Neural cell (in vitro differentiated cells): ENCODE data around the gene PBRM1. TPM values are rescaled to one million over a fixed set of nuclear protein-coding genes. Genes with fewer than 3 reads are reported as not detected.

Source experiments
- H2AFZ ChIP-seq: fragments of 200-600, 300-800 bp; sonication (generic), shearing (Covaris generic); 2 replicates; pipeline ENCODE4 v1.6.0; 2014; ENCODE audit warnings: low read depth, mild to moderate bottlenecking, antibody characterized with exemption, low read length, moderate library complexity
- H3F3A ChIP-seq: fragments of 200-600 bp; shearing (Covaris generic); 2 replicates; pipeline ENCODE4 v1.6.1; 2016; ENCODE audit warnings: mild to moderate bottlenecking, moderate library complexity, mixed read lengths, antibody characterized with exemption, low read length; ENCODE audit not compliant: insufficient read depth, poor library complexity, severe bottlenecking
- H3K27ac ChIP-seq: fragments of 200-600, 300-800 bp; sonication (generic), shearing (Covaris generic); 2 replicates; pipeline ENCODE4 v1.5.1; 2014; ENCODE audit warnings: mild to moderate bottlenecking, low read length, moderate library complexity
- H3K27me3 ChIP-seq: fragments of 300-800, 200-600 bp; sonication (generic), shearing (Covaris generic); 2 replicates; pipeline ENCODE4 v1.6.0; 2014; ENCODE audit warnings: mild to moderate bottlenecking, low read depth, low read length, moderate library complexity; ENCODE audit not compliant: insufficient read depth
- H3K36me3 ChIP-seq: fragments of 300-800, 200-600 bp; sonication (generic), shearing (Covaris generic); 2 replicates; pipeline ENCODE4 v1.5.1; 2014; ENCODE audit warnings: mild to moderate bottlenecking, antibody characterized with exemption, low read length, moderate library complexity; ENCODE audit not compliant: insufficient read depth
- H3K4me2 ChIP-seq: fragments of 300-800, 200-600 bp; sonication (generic), shearing (Covaris generic); 2 replicates; pipeline ENCODE4 v1.6.0; 2014; ENCODE audit warnings: mild to moderate bottlenecking, low read length
- H3K4me3 ChIP-seq: fragments of 300-800, 200-600 bp; sonication (generic), shearing (Covaris generic); 2 replicates; pipeline ENCODE4 v1.5.1; 2014; ENCODE audit warnings: mild to moderate bottlenecking, low read length, moderate library complexity
- H3K79me2 ChIP-seq: fragments of 200-600 bp; shearing (Covaris generic); replicated peaks from 2 replicates; pipeline ENCODE4 v1.6.0; 2014; ENCODE audit warnings: mild to moderate bottlenecking, low read length, moderate library complexity; ENCODE audit not compliant: insufficient read depth
- H3K9ac ChIP-seq: fragments of 300-800, 200-600 bp; sonication (generic), shearing (Covaris generic); 2 replicates; pipeline ENCODE4 v1.6.1; 2016; ENCODE audit warnings: mild to moderate bottlenecking, low read length, mixed read lengths
- H3K9me2 ChIP-seq: fragments of 200-600 bp; shearing (Covaris generic); 2 replicates; pipeline ENCODE4 v1.6.1; 2016; ENCODE audit warnings: mild to moderate bottlenecking, low read length, mixed read lengths; ENCODE audit not compliant: insufficient read depth
- H3K9me3 ChIP-seq: fragments of 200-600, 300-800 bp; sonication (generic), shearing (Covaris generic); 2 replicates; pipeline ENCODE4 v1.6.1; 2016; ENCODE audit warnings: mild to moderate bottlenecking, mixed run types, low read length, moderate library complexity, mixed read lengths
- H4K20me1 ChIP-seq: fragments of 200-600 bp; shearing (Covaris generic); 2 replicates; pipeline ENCODE4 v1.6.1; 2016; ENCODE audit warnings: mild to moderate bottlenecking, mixed run types; ENCODE audit not compliant: insufficient read depth
- EP300 ChIP-seq: fragments of 450-650 bp; conservative IDR thresholded peaks from 2 replicates; pipeline ENCODE4 v1.6.1; 2014; ENCODE audit warnings: antibody characterized with exemption, mild to moderate bottlenecking, moderate library complexity; ENCODE audit not compliant: poor library complexity, severe bottlenecking
- EZH2 ChIP-seq: fragments of 200-600, 300-800 bp; shearing (Covaris generic), sonication (generic); IDR thresholded peaks from 2 replicates; pipeline ENCODE4 v1.6.1; 2014; ENCODE audit warnings: antibody characterized with exemption, low read length, borderline replicate concordance, mild to moderate bottlenecking; ENCODE audit not compliant: insufficient read depth, poor library complexity, severe bottlenecking
- MXI1 ChIP-seq: fragments of 450-650 bp; conservative IDR thresholded peaks from 2 replicates; pipeline ENCODE4 v1.6.1; 2014; ENCODE audit warnings: antibody characterized with exemption, mild to moderate bottlenecking; ENCODE audit not compliant: poor library complexity, severe bottlenecking
- POLR2AphosphoS5 ChIP-seq: IDR thresholded peaks from 2 replicates; pipeline ENCODE4 v1.6.1; 2012
- RAD21 ChIP-seq: fragments of 450-650 bp; conservative IDR thresholded peaks from 2 replicates; pipeline ENCODE4 v1.6.1; 2014; ENCODE audit warnings: antibody characterized with exemption, mild to moderate bottlenecking, moderate library complexity
- SMC3 ChIP-seq: fragments of 450-650 bp; conservative IDR thresholded peaks from 2 replicates; pipeline ENCODE4 v1.6.1; 2014; ENCODE audit warnings: antibody characterized with exemption, mild to moderate bottlenecking, moderate library complexity; ENCODE audit not compliant: poor library complexity
- TAF1 ChIP-seq: IDR thresholded peaks from 2 replicates; pipeline ENCODE4 v1.6.1; 2012; ENCODE audit warnings: low read depth
- polyA plus RNA-seq: library from polyadenylated mRNA; depleted of rRNA; stranded (reverse); fragments of >200 nt; gene quantifications from 2 replicates; pipeline ENCODE4 v1.2.3, GENCODE V29; 2014
- TF ChIP-seq, protein P1 (sequence below): IDR thresholded peaks from 2 replicates; pipeline ENCODE4 v1.6.1; 2012; ENCODE audit warnings: borderline replicate concordance
- TF ChIP-seq, protein P2 (sequence below): fragments of 450-650 bp; IDR thresholded peaks from 2 replicates; pipeline ENCODE4 v1.5.1; 2014; ENCODE audit warnings: antibody characterized with exemption, mild to moderate bottlenecking, moderate library complexity; ENCODE audit not compliant: poor library complexity, severe bottlenecking

Gene PBRM1
- polyA plus RNA-seq, 1 donor from 2014 or later: 66.6 TPM

DNA sequence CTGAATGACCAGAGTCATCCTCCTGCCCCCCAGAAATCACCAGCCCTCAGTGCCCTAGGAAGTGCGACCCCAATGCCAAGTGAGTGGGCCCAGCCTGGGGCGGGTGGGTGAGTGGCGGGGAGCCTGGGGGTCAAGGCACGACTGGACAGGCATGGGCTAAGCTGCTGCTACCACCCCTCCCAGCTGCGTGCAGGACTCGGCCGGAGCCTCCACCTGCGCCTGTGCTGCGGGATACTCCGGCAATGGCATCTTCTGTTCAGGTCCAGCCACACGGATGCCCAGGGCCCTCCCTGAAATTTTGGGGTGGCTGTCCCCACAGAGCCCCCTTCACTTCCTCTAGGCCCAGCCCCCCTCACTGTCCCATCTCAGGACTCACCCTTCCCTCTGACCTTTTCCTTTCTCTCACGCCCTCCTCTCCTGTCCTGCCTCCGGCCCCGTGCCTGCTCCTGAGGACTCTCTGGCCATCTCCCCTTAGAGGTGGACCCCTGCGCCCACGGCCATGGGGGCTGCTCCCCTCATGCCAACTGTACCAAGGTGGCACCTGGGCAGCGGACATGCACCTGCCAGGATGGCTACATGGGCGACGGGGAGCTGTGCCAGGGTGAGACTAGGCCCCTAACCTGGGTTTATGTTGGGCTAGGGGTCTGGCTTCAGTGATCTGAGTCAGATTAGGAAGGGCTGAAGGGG, 169.1 kb downstream of the PBRM1 start:
- Histone ChIP-seq H3K79me2 (no peaks in the 10 kb centered on the region), H3K36me3 (no peaks in the 10 kb centered on the region), H3F3A (no peaks in the 10 kb centered on the region), H3K27ac (no peak overlapping the region), H2AFZ (no peak overlapping the region), H4K20me1 (no peaks in the 10 kb centered on the region), H3K9ac (no peak overlapping the region), H3K9me2 (no peaks in the 10 kb centered on the region), H3K4me2 (no peak overlapping the region), H3K4me3 (no peak overlapping the region), H3K27me3 (no peaks in the 10 kb centered on the region), H3K9me3 (no peaks in the 10 kb centered on the region)
- TF ChIP-seq, protein P1, sequence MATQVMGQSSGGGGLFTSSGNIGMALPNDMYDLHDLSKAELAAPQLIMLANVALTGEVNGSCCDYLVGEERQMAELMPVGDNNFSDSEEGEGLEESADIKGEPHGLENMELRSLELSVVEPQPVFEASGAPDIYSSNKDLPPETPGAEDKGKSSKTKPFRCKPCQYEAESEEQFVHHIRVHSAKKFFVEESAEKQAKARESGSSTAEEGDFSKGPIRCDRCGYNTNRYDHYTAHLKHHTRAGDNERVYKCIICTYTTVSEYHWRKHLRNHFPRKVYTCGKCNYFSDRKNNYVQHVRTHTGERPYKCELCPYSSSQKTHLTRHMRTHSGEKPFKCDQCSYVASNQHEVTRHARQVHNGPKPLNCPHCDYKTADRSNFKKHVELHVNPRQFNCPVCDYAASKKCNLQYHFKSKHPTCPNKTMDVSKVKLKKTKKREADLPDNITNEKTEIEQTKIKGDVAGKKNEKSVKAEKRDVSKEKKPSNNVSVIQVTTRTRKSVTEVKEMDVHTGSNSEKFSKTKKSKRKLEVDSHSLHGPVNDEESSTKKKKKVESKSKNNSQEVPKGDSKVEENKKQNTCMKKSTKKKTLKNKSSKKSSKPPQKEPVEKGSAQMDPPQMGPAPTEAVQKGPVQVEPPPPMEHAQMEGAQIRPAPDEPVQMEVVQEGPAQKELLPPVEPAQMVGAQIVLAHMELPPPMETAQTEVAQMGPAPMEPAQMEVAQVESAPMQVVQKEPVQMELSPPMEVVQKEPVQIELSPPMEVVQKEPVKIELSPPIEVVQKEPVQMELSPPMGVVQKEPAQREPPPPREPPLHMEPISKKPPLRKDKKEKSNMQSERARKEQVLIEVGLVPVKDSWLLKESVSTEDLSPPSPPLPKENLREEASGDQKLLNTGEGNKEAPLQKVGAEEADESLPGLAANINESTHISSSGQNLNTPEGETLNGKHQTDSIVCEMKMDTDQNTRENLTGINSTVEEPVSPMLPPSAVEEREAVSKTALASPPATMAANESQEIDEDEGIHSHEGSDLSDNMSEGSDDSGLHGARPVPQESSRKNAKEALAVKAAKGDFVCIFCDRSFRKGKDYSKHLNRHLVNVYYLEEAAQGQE: no peak
- TF ChIP-seq MXI1 (no peak), EZH2 (no peak), RAD21 (no peak), EP300 (no peak), POLR2AphosphoS5 (no peak), SMC3 (no peak), TAF1 (no peak)
- TF ChIP-seq, protein P2, sequence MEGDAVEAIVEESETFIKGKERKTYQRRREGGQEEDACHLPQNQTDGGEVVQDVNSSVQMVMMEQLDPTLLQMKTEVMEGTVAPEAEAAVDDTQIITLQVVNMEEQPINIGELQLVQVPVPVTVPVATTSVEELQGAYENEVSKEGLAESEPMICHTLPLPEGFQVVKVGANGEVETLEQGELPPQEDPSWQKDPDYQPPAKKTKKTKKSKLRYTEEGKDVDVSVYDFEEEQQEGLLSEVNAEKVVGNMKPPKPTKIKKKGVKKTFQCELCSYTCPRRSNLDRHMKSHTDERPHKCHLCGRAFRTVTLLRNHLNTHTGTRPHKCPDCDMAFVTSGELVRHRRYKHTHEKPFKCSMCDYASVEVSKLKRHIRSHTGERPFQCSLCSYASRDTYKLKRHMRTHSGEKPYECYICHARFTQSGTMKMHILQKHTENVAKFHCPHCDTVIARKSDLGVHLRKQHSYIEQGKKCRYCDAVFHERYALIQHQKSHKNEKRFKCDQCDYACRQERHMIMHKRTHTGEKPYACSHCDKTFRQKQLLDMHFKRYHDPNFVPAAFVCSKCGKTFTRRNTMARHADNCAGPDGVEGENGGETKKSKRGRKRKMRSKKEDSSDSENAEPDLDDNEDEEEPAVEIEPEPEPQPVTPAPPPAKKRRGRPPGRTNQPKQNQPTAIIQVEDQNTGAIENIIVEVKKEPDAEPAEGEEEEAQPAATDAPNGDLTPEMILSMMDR: no peak

DNA sequence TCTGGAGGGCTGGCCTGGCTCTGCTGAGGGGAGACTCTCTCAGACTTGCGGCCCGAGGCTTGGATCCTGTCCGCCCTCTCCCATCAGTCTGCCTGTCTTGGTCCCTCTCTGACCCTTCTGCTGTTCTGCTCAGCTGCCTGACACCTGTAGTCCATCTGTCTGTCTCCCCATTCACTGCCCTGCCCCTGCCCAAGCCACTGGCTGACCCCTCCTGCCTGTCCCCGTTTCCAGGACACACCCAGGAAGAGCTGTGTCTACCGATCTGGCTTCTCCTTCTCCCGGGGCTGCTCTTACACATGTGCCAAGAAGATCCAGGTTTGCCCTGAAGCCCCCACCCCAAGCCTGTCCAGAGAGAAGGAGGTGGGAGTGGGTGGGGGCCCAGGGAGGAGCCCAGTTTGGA, 170.5 kb downstream of the PBRM1 start:
- no peaks in the 10 kb centered on the region for H3K79me2 ChIP-seq
- no peak overlapping the region for H2AFZ ChIP-seq
- TF ChIP-seq RAD21 (no peak), EZH2 (no peak)
- TF ChIP-seq, protein P2: no peak
- TF ChIP-seq, protein P1: no peak
- no peaks in the 10 kb centered on the region for H4K20me1 ChIP-seq
- no peak overlapping the region for H3K27ac ChIP-seq
- H3F3A ChIP-seq: no peaks in the 10 kb centered on the region
- no peaks in the 10 kb centered on the region for H3K9me3 ChIP-seq
- no peak overlapping the region for H3K4me3 ChIP-seq
- no peaks in the 10 kb centered on the region for H3K36me3 ChIP-seq
- no peak overlapping the region for H3K4me2 ChIP-seq
- no peaks in the 10 kb centered on the region for H3K27me3 ChIP-seq
- no peak overlapping the region for H3K9ac ChIP-seq
- no peaks in the 10 kb centered on the region for H3K9me2 ChIP-seq
